SK-N-SH treated with all-trans-retinoic acid at 6 μM for 48 hours (cell line): ENCODE measurements around the gene AGBL1.

Experiments
- ATAC-seq: fragments of 200-7000 bp; cut with Tn5 transposase; 3 replicates; pipeline ENCODE4 v1.9.1; 2020; ENCODE audit warnings: mild to moderate bottlenecking, moderate library complexity
- ARNTL ChIP-seq: fragments of 450-650 bp; formaldehyde crosslinking; IDR thresholded peaks from 2 replicates; pipeline ENCODE4 v1.5.0; 2020; ENCODE audit warnings: low read depth, mild to moderate bottlenecking, moderate library complexity, borderline replicate concordance
- BACH2 ChIP-seq: fragments of 250-450 bp; sonication (Bioruptor Pico); IDR thresholded peaks from 2 replicates; pipeline ENCODE4 v1.9.0; 2021; ENCODE audit warnings: mild to moderate bottlenecking, borderline replicate concordance
- OSR1 ChIP-seq: fragments of 250-450 bp; sonication (Bioruptor Pico); IDR thresholded peaks from 2 replicates; pipeline ENCODE4 v1.8.0; 2022; ENCODE audit warnings: moderate library complexity, mild to moderate bottlenecking, inconsistent platforms
- PPARA ChIP-seq: fragments of 250-450 bp; sonication (Bioruptor Pico); IDR thresholded peaks from 2 replicates; pipeline ENCODE4 v1.5.0; 2020; ENCODE audit warnings: mild to moderate bottlenecking, borderline replicate concordance
- RARB ChIP-seq: fragments of 250-450 bp; sonication (Bioruptor Pico); IDR thresholded peaks from 2 replicates; pipeline ENCODE4 v1.8.0; 2021; ENCODE audit warnings: mild to moderate bottlenecking, moderate library complexity
- SNAI2 ChIP-seq: fragments of 250-450 bp; sonication (Bioruptor Pico); IDR thresholded peaks from 2 replicates; pipeline ENCODE4 v1.5.0; 2020; ENCODE audit warnings: mild to moderate bottlenecking, moderate library complexity
- TCF4 ChIP-seq: fragments of 250-450 bp; sonication (Bioruptor Pico); IDR thresholded peaks from 2 replicates; pipeline ENCODE4 v1.8.0; 2021; ENCODE audit warnings: mild to moderate bottlenecking, moderate library complexity, borderline replicate concordance
- TOX ChIP-seq: fragments of 250-450 bp; sonication (Bioruptor Pico); IDR thresholded peaks from 2 replicates; pipeline ENCODE4 v1.8.0; 2021; ENCODE audit warnings: mild to moderate bottlenecking, moderate library complexity, borderline replicate concordance
- ZFP3 ChIP-seq: fragments of 250-450 bp; sonication (Bioruptor Pico); IDR thresholded peaks from 2 replicates; pipeline ENCODE4 v1.5.0; 2020; ENCODE audit warnings: mild to moderate bottlenecking, moderate library complexity
- ZFP30 ChIP-seq: fragments of 450-650 bp; formaldehyde crosslinking; IDR thresholded peaks from 2 replicates; pipeline ENCODE4 v1.5.0; 2022; ENCODE audit warnings: mild to moderate bottlenecking, moderate library complexity
- ZNF565 ChIP-seq: fragments of 450-650 bp; formaldehyde crosslinking; conservative IDR thresholded peaks from 2 replicates; pipeline ENCODE4 v1.5.0; 2020; ENCODE audit warnings: low read depth, mild to moderate bottlenecking, moderate library complexity
- ZNF70 ChIP-seq: fragments of 450-650 bp; formaldehyde crosslinking; IDR thresholded peaks from 2 replicates; pipeline ENCODE4 v1.5.0; 2020; ENCODE audit warnings: mild to moderate bottlenecking, moderate library complexity
- ZNF8 ChIP-seq: fragments of 450-650 bp; formaldehyde crosslinking; IDR thresholded peaks from 2 replicates; pipeline ENCODE4 v1.5.0; 2020; ENCODE audit warnings: mild to moderate bottlenecking, moderate library complexity
- TF ChIP-seq, protein P1 (sequence below): fragments of 250-450 bp; sonication (Bioruptor Pico); IDR thresholded peaks from 2 replicates; pipeline ENCODE4 v1.5.0; 2020; ENCODE audit warnings: mild to moderate bottlenecking, moderate library complexity
- TF ChIP-seq, protein P2 (sequence below): fragments of 250-450 bp; sonication (Bioruptor Pico); IDR thresholded peaks from 2 replicates; pipeline ENCODE4 v1.5.1; 2021; ENCODE audit warnings: mild to moderate bottlenecking, moderate library complexity
- TF ChIP-seq, protein P3 (sequence below): fragments of 250-450 bp; sonication (Bioruptor Pico); IDR thresholded peaks from 2 replicates; pipeline ENCODE4 v1.8.0; 2021; ENCODE audit warnings: low read depth, mild to moderate bottlenecking, moderate library complexity, borderline replicate concordance
- TF ChIP-seq, protein P4 (sequence below): fragments of 250-450 bp; sonication (Bioruptor Pico); IDR thresholded peaks from 2 replicates; pipeline ENCODE4 v1.8.0; 2020; ENCODE audit warnings: mild to moderate bottlenecking, moderate library complexity, borderline replicate concordance

Gene AGBL1

DNA sequence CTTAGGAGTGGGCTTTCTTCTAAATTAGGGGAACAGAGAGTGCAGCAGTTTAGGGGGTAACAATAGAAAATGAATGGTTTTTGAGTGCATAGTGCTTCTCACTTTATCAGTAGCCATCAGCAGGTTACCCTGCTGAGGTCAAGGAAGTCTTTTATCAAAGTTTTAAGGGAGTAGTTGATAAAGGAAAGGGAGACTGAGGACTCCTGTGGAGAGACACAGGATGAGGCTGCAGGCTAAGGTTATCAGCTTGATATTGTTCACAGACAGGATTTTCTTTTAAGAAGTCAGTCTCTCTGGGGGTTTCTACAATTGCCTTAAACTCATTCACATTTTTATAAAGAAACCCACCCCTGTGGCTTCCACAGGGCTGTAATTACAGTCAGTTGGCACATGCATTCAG is 205.0 kb downstream of the AGBL1 start:
- TF ChIP-seq TOX: no peak
- no peak for TF ChIP-seq ZNF565 (CRISPR knock-in tag)
- TF ChIP-seq ZFP30: no peak
- TF ChIP-seq, protein P1, sequence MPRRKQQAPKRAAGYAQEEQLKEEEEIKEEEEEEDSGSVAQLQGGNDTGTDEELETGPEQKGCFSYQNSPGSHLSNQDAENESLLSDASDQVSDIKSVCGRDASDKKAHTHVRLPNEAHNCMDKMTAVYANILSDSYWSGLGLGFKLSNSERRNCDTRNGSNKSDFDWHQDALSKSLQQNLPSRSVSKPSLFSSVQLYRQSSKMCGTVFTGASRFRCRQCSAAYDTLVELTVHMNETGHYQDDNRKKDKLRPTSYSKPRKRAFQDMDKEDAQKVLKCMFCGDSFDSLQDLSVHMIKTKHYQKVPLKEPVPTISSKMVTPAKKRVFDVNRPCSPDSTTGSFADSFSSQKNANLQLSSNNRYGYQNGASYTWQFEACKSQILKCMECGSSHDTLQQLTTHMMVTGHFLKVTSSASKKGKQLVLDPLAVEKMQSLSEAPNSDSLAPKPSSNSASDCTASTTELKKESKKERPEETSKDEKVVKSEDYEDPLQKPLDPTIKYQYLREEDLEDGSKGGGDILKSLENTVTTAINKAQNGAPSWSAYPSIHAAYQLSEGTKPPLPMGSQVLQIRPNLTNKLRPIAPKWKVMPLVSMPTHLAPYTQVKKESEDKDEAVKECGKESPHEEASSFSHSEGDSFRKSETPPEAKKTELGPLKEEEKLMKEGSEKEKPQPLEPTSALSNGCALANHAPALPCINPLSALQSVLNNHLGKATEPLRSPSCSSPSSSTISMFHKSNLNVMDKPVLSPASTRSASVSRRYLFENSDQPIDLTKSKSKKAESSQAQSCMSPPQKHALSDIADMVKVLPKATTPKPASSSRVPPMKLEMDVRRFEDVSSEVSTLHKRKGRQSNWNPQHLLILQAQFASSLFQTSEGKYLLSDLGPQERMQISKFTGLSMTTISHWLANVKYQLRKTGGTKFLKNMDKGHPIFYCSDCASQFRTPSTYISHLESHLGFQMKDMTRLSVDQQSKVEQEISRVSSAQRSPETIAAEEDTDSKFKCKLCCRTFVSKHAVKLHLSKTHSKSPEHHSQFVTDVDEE (CRISPR knock-in tag): no peak
- no peak for TF ChIP-seq TCF4 (CRISPR knock-in tag)
- TF ChIP-seq, protein P2, sequence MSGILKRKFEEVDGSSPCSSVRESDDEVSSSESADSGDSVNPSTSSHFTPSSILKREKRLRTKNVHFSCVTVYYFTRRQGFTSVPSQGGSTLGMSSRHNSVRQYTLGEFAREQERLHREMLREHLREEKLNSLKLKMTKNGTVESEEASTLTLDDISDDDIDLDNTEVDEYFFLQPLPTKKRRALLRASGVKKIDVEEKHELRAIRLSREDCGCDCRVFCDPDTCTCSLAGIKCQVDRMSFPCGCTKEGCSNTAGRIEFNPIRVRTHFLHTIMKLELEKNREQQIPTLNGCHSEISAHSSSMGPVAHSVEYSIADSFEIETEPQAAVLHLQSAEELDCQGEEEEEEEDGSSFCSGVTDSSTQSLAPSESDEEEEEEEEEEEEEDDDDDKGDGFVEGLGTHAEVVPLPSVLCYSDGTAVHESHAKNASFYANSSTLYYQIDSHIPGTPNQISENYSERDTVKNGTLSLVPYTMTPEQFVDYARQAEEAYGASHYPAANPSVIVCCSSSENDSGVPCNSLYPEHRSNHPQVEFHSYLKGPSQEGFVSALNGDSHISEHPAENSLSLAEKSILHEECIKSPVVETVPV (CRISPR knock-in tag): no peak
- TF ChIP-seq RARB: no peak
- TF ChIP-seq PPARA (CRISPR knock-in tag): no peak
- TF ChIP-seq, protein P3, sequence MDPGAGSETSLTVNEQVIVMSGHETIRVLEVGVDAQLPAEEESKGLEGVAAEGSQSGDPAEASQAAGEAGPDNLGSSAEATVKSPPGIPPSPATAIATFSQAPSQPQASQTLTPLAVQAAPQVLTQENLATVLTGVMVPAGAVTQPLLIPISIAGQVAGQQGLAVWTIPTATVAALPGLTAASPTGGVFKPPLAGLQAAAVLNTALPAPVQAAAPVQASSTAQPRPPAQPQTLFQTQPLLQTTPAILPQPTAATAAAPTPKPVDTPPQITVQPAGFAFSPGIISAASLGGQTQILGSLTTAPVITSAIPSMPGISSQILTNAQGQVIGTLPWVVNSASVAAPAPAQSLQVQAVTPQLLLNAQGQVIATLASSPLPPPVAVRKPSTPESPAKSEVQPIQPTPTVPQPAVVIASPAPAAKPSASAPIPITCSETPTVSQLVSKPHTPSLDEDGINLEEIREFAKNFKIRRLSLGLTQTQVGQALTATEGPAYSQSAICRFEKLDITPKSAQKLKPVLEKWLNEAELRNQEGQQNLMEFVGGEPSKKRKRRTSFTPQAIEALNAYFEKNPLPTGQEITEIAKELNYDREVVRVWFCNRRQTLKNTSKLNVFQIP (CRISPR knock-in tag): no peak
- TF ChIP-seq ZFP3 (CRISPR knock-in tag): no peak
- no peak for TF ChIP-seq OSR1 (CRISPR knock-in tag)
- no peak for TF ChIP-seq ARNTL (CRISPR knock-in tag)
- no peak for TF ChIP-seq BACH2 (CRISPR knock-in tag)
- TF ChIP-seq ZNF70: no peak
- TF ChIP-seq SNAI2 (CRISPR knock-in tag): no peak
- no peak for ATAC-seq

DNA sequence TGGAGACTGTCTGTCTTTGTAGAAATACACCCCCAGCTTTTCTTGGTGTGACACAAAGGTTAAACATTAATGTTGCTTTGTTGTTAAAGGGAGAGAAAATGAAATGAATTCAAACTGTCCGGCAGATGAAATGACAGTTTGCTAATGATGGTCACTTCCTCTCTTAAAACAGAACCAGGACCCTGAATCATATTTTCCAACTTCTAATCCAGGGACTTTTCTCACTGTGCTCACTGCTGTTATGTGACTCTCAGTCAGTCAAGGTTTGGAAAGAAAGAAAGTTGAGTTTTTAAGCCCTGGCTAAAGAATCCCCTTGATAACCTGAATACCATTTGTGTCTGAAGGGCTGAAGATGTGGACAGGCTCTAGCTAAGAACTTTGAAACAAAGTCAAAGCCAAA is 215.8 kb downstream of the AGBL1 start:
- no peak for ATAC-seq
- TF ChIP-seq, protein P3 (CRISPR knock-in tag): no peak
- no peak for TF ChIP-seq RARB
- no peak for TF ChIP-seq PPARA (CRISPR knock-in tag)
- TF ChIP-seq ARNTL (CRISPR knock-in tag): no peak
- TF ChIP-seq, protein P4, sequence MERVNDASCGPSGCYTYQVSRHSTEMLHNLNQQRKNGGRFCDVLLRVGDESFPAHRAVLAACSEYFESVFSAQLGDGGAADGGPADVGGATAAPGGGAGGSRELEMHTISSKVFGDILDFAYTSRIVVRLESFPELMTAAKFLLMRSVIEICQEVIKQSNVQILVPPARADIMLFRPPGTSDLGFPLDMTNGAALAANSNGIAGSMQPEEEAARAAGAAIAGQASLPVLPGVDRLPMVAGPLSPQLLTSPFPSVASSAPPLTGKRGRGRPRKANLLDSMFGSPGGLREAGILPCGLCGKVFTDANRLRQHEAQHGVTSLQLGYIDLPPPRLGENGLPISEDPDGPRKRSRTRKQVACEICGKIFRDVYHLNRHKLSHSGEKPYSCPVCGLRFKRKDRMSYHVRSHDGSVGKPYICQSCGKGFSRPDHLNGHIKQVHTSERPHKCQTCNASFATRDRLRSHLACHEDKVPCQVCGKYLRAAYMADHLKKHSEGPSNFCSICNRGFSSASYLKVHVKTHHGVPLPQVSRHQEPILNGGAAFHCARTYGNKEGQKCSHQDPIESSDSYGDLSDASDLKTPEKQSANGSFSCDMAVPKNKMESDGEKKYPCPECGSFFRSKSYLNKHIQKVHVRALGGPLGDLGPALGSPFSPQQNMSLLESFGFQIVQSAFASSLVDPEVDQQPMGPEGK (CRISPR knock-in tag): no peak
- TF ChIP-seq, protein P1 (CRISPR knock-in tag): no peak
- no peak for TF ChIP-seq OSR1 (CRISPR knock-in tag)
- TF ChIP-seq ZFP3 (CRISPR knock-in tag): no peak
- no peak for TF ChIP-seq ZNF8
- no peak for TF ChIP-seq BACH2 (CRISPR knock-in tag)
- TF ChIP-seq TCF4 (CRISPR knock-in tag): no peak
